Caco-2 (cell line): ENCODE measurements around the gene PPARGC1A. TPM values are rescaled to one million over a fixed set of nuclear protein-coding genes. Genes with fewer than 3 reads are reported as not detected.

Experiments
- BruUV-seq: library from RNA; stranded (reverse); fragments of 400-500 nt; replicated peaks from 2 replicates; lab custom pipeline; 2021; lab: Mats Ljungman, UMichigan
- CTCF ChIA-PET: fragments of 300-600 bp; sonication (Branson Sonifier 250); formaldehyde crosslinking; loops from one replicate; lab custom pipeline; 2022; ENCODE audit warnings: antibody characterized with exemption; lab: Charles Lee
- POLR2A ChIA-PET: fragments of 300-600 bp; sonication (Branson Sonifier 250); formaldehyde crosslinking; loops from one replicate; lab custom pipeline; 2022; ENCODE audit warnings: antibody characterized with exemption; lab: Charles Lee
- DNase-seq, 2 experiments: peaks; one replicate each; pipeline versions ENCODE4 v3.0.0 to v3.0.0-alpha.2; 2020 to 2022
- H3K27me3 ChIP-seq: replicated peaks from 2 replicates; pipeline ENCODE4 v1.6.0; 2011; ENCODE audit warnings: low read length; ENCODE audit not compliant: control insufficient read depth, insufficient read depth
- H3K36me3 ChIP-seq: 2 replicates; pipeline ENCODE4 v1.5.1; 2011; ENCODE audit warnings: low read length; ENCODE audit not compliant: control insufficient read depth, insufficient read depth
- H3K4me1 ChIP-seq: fragments of 250-450 bp; sonication (Bioruptor Pico); 2 replicates; pipeline ENCODE4 v1.5.1; 2020; ENCODE audit warnings: mild to moderate bottlenecking
- H3K4me3 ChIP-seq: 2 replicates; pipeline ENCODE4 v1.5.1; 2011; ENCODE audit warnings: low read depth, mild to moderate bottlenecking, control low read depth, low read length
- H3K9me3 ChIP-seq: fragments of 250-450 bp; sonication (Bioruptor Pico); 2 replicates; pipeline ENCODE4 v1.5.1; 2020; ENCODE audit warnings: mild to moderate bottlenecking, moderate library complexity
- H3K27ac Mint-ChIP-seq: one replicate; pipeline ENCODE4 v1.8.0; 2022; ENCODE audit warnings: mixed read lengths; ENCODE audit not compliant: unreplicated experiment
- H3K27me3 Mint-ChIP-seq: one replicate; pipeline ENCODE4 v1.8.0; 2022; ENCODE audit warnings: mixed read lengths; ENCODE audit not compliant: insufficient read depth, unreplicated experiment
- H3K36me3 Mint-ChIP-seq: one replicate; pipeline ENCODE4 v1.8.0; 2022; ENCODE audit warnings: mild to moderate bottlenecking, mixed read lengths; ENCODE audit not compliant: insufficient read depth, unreplicated experiment
- H3K4me1 Mint-ChIP-seq: one replicate; pipeline ENCODE4 v1.8.0; 2022; ENCODE audit warnings: low read depth, mixed read lengths; ENCODE audit not compliant: unreplicated experiment
- H3K4me3 Mint-ChIP-seq: one replicate; pipeline ENCODE4 v1.8.0; 2022; ENCODE audit warnings: mild to moderate bottlenecking, moderate library complexity, mixed read lengths; ENCODE audit not compliant: unreplicated experiment
- H3K9me3 Mint-ChIP-seq: one replicate; pipeline ENCODE4 v1.8.0; 2022; ENCODE audit warnings: mixed read lengths; ENCODE audit not compliant: unreplicated experiment
- intact Hi-C: fragments of 100-400 bp; cut with micrococcal nuclease; formaldehyde crosslinking; loops from one replicate; pipeline ENCODE4 v1.10.0; 2022; ENCODE audit not compliant: unreplicated experiment
- total RNA-seq: library from RNA; stranded (reverse); gene quantifications from 2 replicates; pipeline ENCODE4 v1.2.3, GENCODE V29; 2022
- TF ChIP-seq, protein P1 (sequence below), 2 experiments: fragments of 200-600 bp in 1 of 2; IDR thresholded peaks; 1 replicate in 1 of 2; 2 replicates in 1 of 2; pipeline versions ENCODE4 v1.5.1 to v1.8.0; 2011 to 2022; ENCODE audit warnings: antibody characterized with exemption in 1 of 2, control low read depth in 1 of 2, inconsistent platforms in 1 of 2, low read depth in 1 of 2, low read length in 1 of 2, mild to moderate bottlenecking in 1 of 2, moderate library complexity in 1 of 2; ENCODE audit not compliant: insufficient read depth in 1 of 2, severe bottlenecking in 1 of 2, unreplicated experiment in 1 of 2

PPARGC1A gene
- total RNA-seq, 1 experiment from 2014 or later = not detected

DNA sequence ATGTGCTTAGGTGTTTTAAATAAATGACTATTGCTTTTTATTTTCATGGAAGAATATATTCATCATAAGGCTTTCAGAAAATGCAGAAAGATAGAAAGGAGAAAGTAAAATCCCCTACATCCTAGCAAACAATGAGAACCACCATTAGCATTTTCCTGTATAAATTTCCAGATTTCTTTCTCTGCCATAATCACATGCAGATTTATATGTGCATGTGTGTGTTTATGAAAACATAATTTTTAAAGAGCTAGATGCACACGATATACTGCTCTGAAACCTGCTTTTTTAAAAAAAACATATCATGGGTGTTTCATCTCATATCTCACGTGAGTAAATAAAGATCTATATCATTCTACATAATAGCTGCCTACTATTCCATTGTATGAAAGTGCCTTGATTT lies 26.4 kb upstream of the PPARGC1A start:
- TF ChIP-seq, protein P1, sequence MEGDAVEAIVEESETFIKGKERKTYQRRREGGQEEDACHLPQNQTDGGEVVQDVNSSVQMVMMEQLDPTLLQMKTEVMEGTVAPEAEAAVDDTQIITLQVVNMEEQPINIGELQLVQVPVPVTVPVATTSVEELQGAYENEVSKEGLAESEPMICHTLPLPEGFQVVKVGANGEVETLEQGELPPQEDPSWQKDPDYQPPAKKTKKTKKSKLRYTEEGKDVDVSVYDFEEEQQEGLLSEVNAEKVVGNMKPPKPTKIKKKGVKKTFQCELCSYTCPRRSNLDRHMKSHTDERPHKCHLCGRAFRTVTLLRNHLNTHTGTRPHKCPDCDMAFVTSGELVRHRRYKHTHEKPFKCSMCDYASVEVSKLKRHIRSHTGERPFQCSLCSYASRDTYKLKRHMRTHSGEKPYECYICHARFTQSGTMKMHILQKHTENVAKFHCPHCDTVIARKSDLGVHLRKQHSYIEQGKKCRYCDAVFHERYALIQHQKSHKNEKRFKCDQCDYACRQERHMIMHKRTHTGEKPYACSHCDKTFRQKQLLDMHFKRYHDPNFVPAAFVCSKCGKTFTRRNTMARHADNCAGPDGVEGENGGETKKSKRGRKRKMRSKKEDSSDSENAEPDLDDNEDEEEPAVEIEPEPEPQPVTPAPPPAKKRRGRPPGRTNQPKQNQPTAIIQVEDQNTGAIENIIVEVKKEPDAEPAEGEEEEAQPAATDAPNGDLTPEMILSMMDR (IDR thresholded peaks at IDR 0.05; ENCODE audit: insufficient read depth in 1 of 2, low read depth in 1 of 2, low read length in 1 of 2, severe bottlenecking in 1 of 2, unreplicated experiment in 1 of 2) = no peak
- H3K27me3 ChIP-seq = no peaks in the 10 kb centered on the region
- peaks cover 5% of the 10 kb centered on the region for H3K27me3 Mint-ChIP-seq
- no peaks in the 10 kb centered on the region for H3K9me3 ChIP-seq
- H3K36me3 ChIP-seq = no peaks in the 10 kb centered on the region
- ChIA-PET POLR2A (no interaction called here), CTCF (no interaction called here)
- H3K27ac Mint-ChIP-seq = no peak overlapping the region
- H3K9me3 Mint-ChIP-seq = no peaks in the 10 kb centered on the region
- BruUV-seq = no TSS peak
- H3K4me1 ChIP-seq = no peaks in the 10 kb centered on the region
- no peak for DNase-seq
- no peak overlapping the region for H3K4me3 Mint-ChIP-seq
- no peak overlapping the region for H3K4me3 ChIP-seq
- intact Hi-C loops = no loop called here
- no peaks in the 10 kb centered on the region for H3K36me3 Mint-ChIP-seq
- H3K4me1 Mint-ChIP-seq = no peaks in the 10 kb centered on the region

DNA sequence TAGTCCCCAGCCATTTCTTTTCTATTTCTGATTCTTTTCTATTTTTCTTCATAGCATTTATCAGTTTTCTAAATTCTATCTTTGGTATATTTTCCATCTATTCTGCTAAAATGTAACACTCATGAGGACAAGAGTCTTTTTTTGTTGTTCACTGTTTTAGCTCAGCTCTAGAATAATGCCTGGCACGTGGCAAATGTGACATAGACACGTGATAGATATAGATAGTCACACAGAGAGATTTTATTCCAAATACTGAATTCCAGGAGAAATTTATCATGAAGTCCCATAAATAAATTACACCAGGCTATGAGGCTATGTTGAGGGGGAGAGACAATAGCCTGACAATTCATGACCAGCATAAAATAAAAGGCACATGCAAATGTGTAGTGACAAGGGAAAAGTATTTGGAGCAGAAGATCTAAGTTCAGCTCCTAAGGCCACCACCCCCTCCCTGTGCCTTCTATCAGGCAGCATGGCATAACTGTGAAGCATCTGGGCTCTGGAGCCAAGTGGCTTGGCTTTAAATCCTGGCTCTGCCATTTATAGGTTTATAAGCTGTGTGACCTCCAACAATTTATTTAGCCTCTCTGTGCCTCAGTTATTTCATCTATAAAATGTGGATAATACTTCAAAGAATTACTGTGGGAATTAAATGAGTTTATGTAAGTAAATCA lies 25.7 kb upstream of the PPARGC1A start:
- Mint-ChIP-seq H3K4me1 (no peaks in the 10 kb centered on the region), H3K27me3 (peaks cover 5% of the 10 kb centered on the region), H3K4me3 (no peak overlapping the region), H3K36me3 (no peaks in the 10 kb centered on the region), H3K9me3 (no peaks in the 10 kb centered on the region), H3K27ac (no peak overlapping the region)
- intact Hi-C loops = no loop called here
- Histone ChIP-seq H3K27me3 (no peaks in the 10 kb centered on the region), H3K9me3 (no peaks in the 10 kb centered on the region), H3K4me1 (no peaks in the 10 kb centered on the region), H3K4me3 (no peak overlapping the region), H3K36me3 (no peaks in the 10 kb centered on the region)
- CTCF ChIA-PET = no interaction called here
- no TSS peak for BruUV-seq
- DNase-seq = no peak
- POLR2A ChIA-PET = no interaction called here
- TF ChIP-seq, protein P1 (IDR thresholded peaks at IDR 0.05; ENCODE audit: insufficient read depth in 1 of 2, low read depth in 1 of 2, low read length in 1 of 2, severe bottlenecking in 1 of 2, unreplicated experiment in 1 of 2) = no peak

DNA sequence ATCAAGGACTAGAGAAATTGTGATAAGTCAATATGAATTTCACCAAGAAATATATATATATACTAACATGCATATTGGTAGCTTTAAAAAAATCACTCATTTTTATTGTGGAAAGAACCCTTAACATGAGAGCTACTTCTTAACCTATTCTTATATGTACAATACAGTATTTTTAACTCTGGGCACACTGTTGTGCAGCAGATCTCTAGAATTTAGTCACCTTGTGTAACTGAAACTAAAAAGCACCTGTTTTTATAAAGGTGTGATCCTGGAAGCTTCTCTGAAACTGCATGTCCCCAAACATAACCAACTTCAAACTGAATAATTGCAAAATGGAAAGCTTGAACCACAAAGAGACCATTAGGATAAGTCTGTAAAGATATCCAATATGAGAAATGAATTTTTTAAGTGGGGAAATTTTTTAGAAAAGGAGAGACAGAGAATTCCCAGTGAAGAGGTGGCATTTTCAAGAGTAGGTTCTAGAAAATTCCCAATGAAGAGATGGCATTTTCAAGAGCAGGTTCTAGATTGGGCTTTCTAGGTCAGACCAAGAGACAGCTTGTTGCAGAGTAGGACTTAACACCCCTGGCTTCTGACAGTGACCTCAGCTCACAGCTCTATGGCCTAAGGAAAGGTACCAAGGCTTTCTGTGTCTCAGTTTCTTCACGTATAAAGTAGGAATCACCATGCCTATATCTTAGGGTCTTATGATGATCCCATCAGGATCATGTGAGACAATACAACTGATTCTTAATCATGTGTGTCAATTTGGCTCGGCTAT lies 22.0 kb upstream of the PPARGC1A start:
- TF ChIP-seq, protein P1 (IDR thresholded peaks at IDR 0.05; ENCODE audit: insufficient read depth in 1 of 2, low read depth in 1 of 2, low read length in 1 of 2, severe bottlenecking in 1 of 2, unreplicated experiment in 1 of 2) = no peak
- H3K9me3 ChIP-seq = no peaks in the 10 kb centered on the region
- no peaks in the 10 kb centered on the region for H3K4me1 Mint-ChIP-seq
- no peaks in the 10 kb centered on the region for H3K4me1 ChIP-seq
- H3K4me3 ChIP-seq = no peak overlapping the region
- no peak overlapping the region for H3K4me3 Mint-ChIP-seq
- BruUV-seq = no TSS peak
- H3K36me3 Mint-ChIP-seq = no peaks in the 10 kb centered on the region
- H3K27me3 Mint-ChIP-seq = peaks cover 2% of the 10 kb centered on the region
- POLR2A ChIA-PET = no interaction called here
- H3K27me3 ChIP-seq = no peaks in the 10 kb centered on the region
- DNase-seq = no peak
- H3K9me3 Mint-ChIP-seq = no peaks in the 10 kb centered on the region
- CTCF ChIA-PET = no interaction called here
- intact Hi-C loops = no loop called here
- H3K36me3 ChIP-seq = no peaks in the 10 kb centered on the region
- no peak overlapping the region for H3K27ac Mint-ChIP-seq
